Mesendoderm (in vitro differentiated cells): ENCODE data around the gene THADA.

Experiments used
- DNase-seq: peaks from one replicate; pipeline ENCODE4 v3.0.0; 2013
- H2AK5ac ChIP-seq: 2 replicates; pipeline ENCODE4 v1.6.1; 2013; ENCODE audit warnings: low read length, inconsistent platforms
- H2BK120ac ChIP-seq: 2 replicates; pipeline ENCODE4 v1.6.1; 2013; ENCODE audit warnings: low read depth, mild to moderate bottlenecking, low read length, moderate library complexity, mixed read lengths
- H2BK15ac ChIP-seq: replicated peaks from 2 replicates; pipeline ENCODE4 v1.6.1; 2013; ENCODE audit warnings: low read depth, mild to moderate bottlenecking, moderate library complexity
- H2BK5ac ChIP-seq: 2 replicates; pipeline ENCODE4 v1.6.1; 2013; ENCODE audit warnings: low read length, inconsistent platforms
- H3K18ac ChIP-seq: 2 replicates; pipeline ENCODE4 v1.6.1; 2013; ENCODE audit warnings: mild to moderate bottlenecking, low read length, mixed read lengths
- H3K23ac ChIP-seq: one replicate; pipeline ENCODE4 v1.6.1; 2013; ENCODE audit warnings: low read length
- H3K27ac ChIP-seq: 2 replicates; pipeline ENCODE4 v1.5.1; 2013; ENCODE audit warnings: low read depth, mild to moderate bottlenecking, inconsistent platforms, low read length, moderate library complexity
- H3K27me3 ChIP-seq: 2 replicates; pipeline ENCODE4 v1.6.1; 2013; ENCODE audit warnings: low read length, control low read depth, mild to moderate bottlenecking, inconsistent platforms; ENCODE audit not compliant: insufficient read depth, poor library complexity
- H3K36me3 ChIP-seq: 2 replicates; pipeline ENCODE4 v1.6.1; 2013; ENCODE audit warnings: low read length, inconsistent platforms; ENCODE audit not compliant: control insufficient read depth, insufficient read depth
- H3K4ac ChIP-seq: one replicate; pipeline ENCODE4 v1.6.1; 2013; ENCODE audit warnings: low read depth, mild to moderate bottlenecking, low read length, moderate library complexity
- H3K4me1 ChIP-seq: 2 replicates; pipeline ENCODE4 v1.6.1; 2013; ENCODE audit warnings: low read depth, low read length, inconsistent platforms; ENCODE audit not compliant: control insufficient read depth
- H3K4me2 ChIP-seq: 2 replicates; pipeline ENCODE4 v1.6.1; 2013; ENCODE audit warnings: low read length
- H3K4me3 ChIP-seq: 2 replicates; pipeline ENCODE4 v1.5.1; 2013; ENCODE audit warnings: mild to moderate bottlenecking, low read length
- H3K56ac ChIP-seq: one replicate; pipeline ENCODE4 v1.6.1; 2013; ENCODE audit warnings: low read length
- H3K79me1 ChIP-seq: 2 replicates; pipeline ENCODE4 v1.6.1; 2013; ENCODE audit warnings: low read length, inconsistent platforms
- H3K79me2 ChIP-seq: 2 replicates; pipeline ENCODE4 v1.6.1; 2013; ENCODE audit warnings: mild to moderate bottlenecking, low read length; ENCODE audit not compliant: control insufficient read depth, insufficient read depth
- H3K9ac ChIP-seq: 2 replicates; pipeline ENCODE4 v1.6.1; 2013; ENCODE audit warnings: low read length, inconsistent platforms
- H4K5ac ChIP-seq: one replicate; pipeline ENCODE4 v1.6.1; 2013; ENCODE audit warnings: low read length
- H4K8ac ChIP-seq: one replicate; pipeline ENCODE4 v1.6.1; 2013; ENCODE audit warnings: low read depth, mild to moderate bottlenecking, control low read depth, low read length, moderate library complexity
- WGBS: extraction: QIAGEN DNeasy Blood & Tissue Kit; methylation state at CpG from one replicate; pipeline ENCODE4 v1.1.7; 2013; ENCODE audit warnings: low lambda C conversion rate, missing lambda C conversion rate; ENCODE audit not compliant: insufficient coverage; ENCODE audit errors: extremely low coverage; 5-methylcytosine and 5-hydroxymethylcytosine counted together

THADA gene

GRCh38 chr2:43593254-43593653, 2.6 kb downstream of the THADA start:
- H3K4me2 ChIP-seq: no peak overlapping the region

GRCh38 chr2:43592443-43592842, 3.4 kb downstream of the THADA start:
- Histone ChIP-seq H3K27ac (no peak overlapping the region), H3K36me3 (no peaks in the 10 kb centered on the region), H3K79me2 (peaks cover 8% of the 10 kb centered on the region), H3K4me3 (no peak overlapping the region), H2BK5ac (no peak overlapping the region), H3K27me3 (no peaks in the 10 kb centered on the region), H3K9ac (no peak overlapping the region), H4K5ac (no peak overlapping the region), H4K8ac (no peak overlapping the region), H2BK120ac (no peak overlapping the region), H2AK5ac (no peak overlapping the region), H3K23ac (no peak overlapping the region), H3K18ac (no peak overlapping the region), H2BK15ac (no peak overlapping the region), H3K4me2 (no peak overlapping the region), H3K4me1 (no peaks in the 10 kb centered on the region), H3K56ac (no peak overlapping the region), H3K4ac (no peak overlapping the region), H3K79me1 (peaks cover 5% of the 10 kb centered on the region)
- DNase-seq: no peak

More at GRCh38 chr2:43593254-43593653, 2.6 kb downstream of the THADA start:
- no peak overlapping the region for H3K4ac ChIP-seq
- H3K27me3 ChIP-seq: no peaks in the 10 kb centered on the region
- H3K56ac ChIP-seq: no peak overlapping the region
- H2BK5ac ChIP-seq: no peak overlapping the region
- H3K79me1 ChIP-seq: peaks cover 5% of the 10 kb centered on the region
- H3K4me3 ChIP-seq: no peak overlapping the region
- no peak overlapping the region for H3K18ac ChIP-seq
- no peak overlapping the region for H3K9ac ChIP-seq
- H3K27ac ChIP-seq: no peak overlapping the region
- H3K23ac ChIP-seq: no peak overlapping the region
- no peak overlapping the region for H4K5ac ChIP-seq
- no peaks in the 10 kb centered on the region for H3K36me3 ChIP-seq
- WGBS: no CpG with 5 or more reads among the region's 3 CpGs
- peaks cover 8% of the 10 kb centered on the region for H3K79me2 ChIP-seq
- no peaks in the 10 kb centered on the region for H3K4me1 ChIP-seq
- no peak overlapping the region for H2AK5ac ChIP-seq
- H4K8ac ChIP-seq: no peak overlapping the region
- no peak overlapping the region for H2BK15ac ChIP-seq
- H2BK120ac ChIP-seq: no peak overlapping the region
- DNase-seq: no peak

- no peak overlapping the region for H3K4ac ChIP-seq
- no peak overlapping the region for H2BK15ac ChIP-seq
- no peak overlapping the region for H3K18ac ChIP-seq
- no peak overlapping the region for H3K9ac ChIP-seq
- no peak overlapping the region for H3K23ac ChIP-seq
- no peaks in the 10 kb centered on the region for H3K4me1 ChIP-seq
- H3K79me1 ChIP-seq: no peaks in the 10 kb centered on the region
- no peak overlapping the region for H4K8ac ChIP-seq
- no peaks in the 10 kb centered on the region for H3K27me3 ChIP-seq
- no CpG with 5 or more reads among the region's 3 CpGs for WGBS
- no peak overlapping the region for H3K27ac ChIP-seq
- H3K79me2 ChIP-seq: no peaks in the 10 kb centered on the region
- no peak overlapping the region for H2AK5ac ChIP-seq
- no peak overlapping the region for H3K56ac ChIP-seq
- H3K36me3 ChIP-seq: no peaks in the 10 kb centered on the region
- no peak overlapping the region for H3K4me2 ChIP-seq
- H4K5ac ChIP-seq: no peak overlapping the region
- H2BK120ac ChIP-seq: no peak overlapping the region
- no peak for DNase-seq
- no peak overlapping the region for H2BK5ac ChIP-seq
- no peak overlapping the region for H3K4me3 ChIP-seq
These were observed 10.1 kb downstream of the THADA start for GRCh38 chr2:43585708-43586107.

- H3K56ac ChIP-seq: no peak overlapping the region
- H3K4me2 ChIP-seq: no peak overlapping the region
- H3K27me3 ChIP-seq: no peaks in the 10 kb centered on the region
- no peak overlapping the region for H3K27ac ChIP-seq
- no peak overlapping the region for H3K4me3 ChIP-seq
- no peak overlapping the region for H4K5ac ChIP-seq
- no peaks in the 10 kb centered on the region for H3K79me2 ChIP-seq
- no peak overlapping the region for H3K18ac ChIP-seq
- no peak overlapping the region for H2BK15ac ChIP-seq
- H4K8ac ChIP-seq: no peak overlapping the region
- H3K23ac ChIP-seq: no peak overlapping the region
- no peaks in the 10 kb centered on the region for H3K79me1 ChIP-seq
- H3K9ac ChIP-seq: no peak overlapping the region
- no peak overlapping the region for H2AK5ac ChIP-seq
- no peak for DNase-seq
- H3K4me1 ChIP-seq: no peaks in the 10 kb centered on the region
- no peak overlapping the region for H2BK5ac ChIP-seq
- H3K4ac ChIP-seq: no peak overlapping the region
- peaks cover 2% of the 10 kb centered on the region for H3K36me3 ChIP-seq
- WGBS: no CpG with 5 or more reads among the region's 5 CpGs
- no peak overlapping the region for H2BK120ac ChIP-seq
These were observed 16.4 kb downstream of the THADA start for GRCh38 chr2:43579275-43579981.

GRCh38 chr2:43576981-43577892, 18.6 kb downstream of the THADA start:
- Histone ChIP-seq H3K79me1 (no peaks in the 10 kb centered on the region), H3K9ac (no peak overlapping the region), H3K27ac (no peak overlapping the region), H2BK15ac (no peak overlapping the region), H2BK5ac (no peak overlapping the region), H3K27me3 (no peaks in the 10 kb centered on the region), H3K79me2 (no peaks in the 10 kb centered on the region), H4K5ac (no peak overlapping the region), H3K18ac (no peak overlapping the region), H3K36me3 (peaks cover 2% of the 10 kb centered on the region), H3K4me2 (no peak overlapping the region), H3K56ac (no peak overlapping the region), H2AK5ac (no peak overlapping the region), H2BK120ac (no peak overlapping the region), H3K23ac (no peak overlapping the region), H3K4ac (no peak overlapping the region), H3K4me1 (no peaks in the 10 kb centered on the region), H4K8ac (no peak overlapping the region), H3K4me3 (no peak overlapping the region)
- peak; percentile 56 for DNase-seq
- WGBS: no CpG with 5 or more reads among the region's 8 CpGs
